Measurements from ENCODE around the gene RASD2.

DNA sequence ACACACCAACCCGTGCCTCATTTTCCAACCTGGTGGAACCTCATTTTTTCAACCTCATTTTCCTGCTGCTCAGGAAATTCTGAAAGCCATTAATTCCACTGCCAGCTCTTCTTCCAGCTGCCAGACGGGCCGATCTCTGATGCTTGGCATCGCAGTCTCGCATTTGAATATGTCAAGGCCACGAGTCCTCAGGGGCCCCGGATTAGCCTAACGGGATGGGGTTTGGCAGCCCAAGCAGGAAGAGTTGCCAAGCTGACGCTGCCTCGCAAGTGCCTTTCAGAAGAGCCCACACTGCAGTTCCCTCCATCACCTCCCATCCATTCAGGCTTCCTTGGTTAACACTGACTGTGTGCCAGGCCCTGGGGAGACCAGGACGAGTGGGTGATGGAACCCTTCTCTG is 8.7 kb downstream of the RASD2 start:
- TF ChIP-seq, protein P1, sequence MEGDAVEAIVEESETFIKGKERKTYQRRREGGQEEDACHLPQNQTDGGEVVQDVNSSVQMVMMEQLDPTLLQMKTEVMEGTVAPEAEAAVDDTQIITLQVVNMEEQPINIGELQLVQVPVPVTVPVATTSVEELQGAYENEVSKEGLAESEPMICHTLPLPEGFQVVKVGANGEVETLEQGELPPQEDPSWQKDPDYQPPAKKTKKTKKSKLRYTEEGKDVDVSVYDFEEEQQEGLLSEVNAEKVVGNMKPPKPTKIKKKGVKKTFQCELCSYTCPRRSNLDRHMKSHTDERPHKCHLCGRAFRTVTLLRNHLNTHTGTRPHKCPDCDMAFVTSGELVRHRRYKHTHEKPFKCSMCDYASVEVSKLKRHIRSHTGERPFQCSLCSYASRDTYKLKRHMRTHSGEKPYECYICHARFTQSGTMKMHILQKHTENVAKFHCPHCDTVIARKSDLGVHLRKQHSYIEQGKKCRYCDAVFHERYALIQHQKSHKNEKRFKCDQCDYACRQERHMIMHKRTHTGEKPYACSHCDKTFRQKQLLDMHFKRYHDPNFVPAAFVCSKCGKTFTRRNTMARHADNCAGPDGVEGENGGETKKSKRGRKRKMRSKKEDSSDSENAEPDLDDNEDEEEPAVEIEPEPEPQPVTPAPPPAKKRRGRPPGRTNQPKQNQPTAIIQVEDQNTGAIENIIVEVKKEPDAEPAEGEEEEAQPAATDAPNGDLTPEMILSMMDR (IDR thresholded peaks at IDR 0.05), result no peak
- no peak for TF ChIP-seq POLR2A (IDR thresholded peaks at IDR 0.05)
- TF ChIP-seq EP300 (IDR thresholded peaks at IDR 0.05), result no peak
